ENCODE results near the gene TEX44.

DNA sequence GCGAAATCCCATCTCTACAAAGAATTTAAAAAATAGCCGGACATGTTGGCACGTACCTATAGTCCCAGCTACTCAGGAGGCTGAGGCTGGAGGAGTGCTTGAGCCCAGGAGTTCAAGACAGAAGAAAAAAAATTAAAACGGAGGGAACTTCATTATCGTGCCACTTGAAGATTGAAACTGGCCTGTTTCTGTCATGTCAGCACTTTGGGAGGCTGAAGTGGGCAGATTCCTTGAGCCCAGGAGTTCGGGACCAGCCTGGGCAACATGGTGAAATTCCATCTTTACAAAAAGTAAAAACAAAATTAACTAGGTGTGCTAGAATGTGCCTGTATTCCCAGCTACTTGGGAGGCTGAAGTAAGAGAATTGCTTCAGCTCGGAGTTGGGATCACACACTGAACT is 3.0 kb upstream of the TEX44 start:
- no peak for TF ChIP-seq FOXM1 (IDR thresholded peaks at IDR 0.05; ENCODE audit: borderline replicate concordance)
- no peak for TF ChIP-seq ELF4 (IDR thresholded peaks at IDR 0.05)
- TF ChIP-seq, protein P1, sequence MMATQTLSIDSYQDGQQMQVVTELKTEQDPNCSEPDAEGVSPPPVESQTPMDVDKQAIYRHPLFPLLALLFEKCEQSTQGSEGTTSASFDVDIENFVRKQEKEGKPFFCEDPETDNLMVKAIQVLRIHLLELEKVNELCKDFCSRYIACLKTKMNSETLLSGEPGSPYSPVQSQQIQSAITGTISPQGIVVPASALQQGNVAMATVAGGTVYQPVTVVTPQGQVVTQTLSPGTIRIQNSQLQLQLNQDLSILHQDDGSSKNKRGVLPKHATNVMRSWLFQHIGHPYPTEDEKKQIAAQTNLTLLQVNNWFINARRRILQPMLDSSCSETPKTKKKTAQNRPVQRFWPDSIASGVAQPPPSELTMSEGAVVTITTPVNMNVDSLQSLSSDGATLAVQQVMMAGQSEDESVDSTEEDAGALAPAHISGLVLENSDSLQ (IDR thresholded peaks at IDR 0.05) = no peak
- TF ChIP-seq FOXK2 (IDR thresholded peaks at IDR 0.05) = no peak
- no peak for TF ChIP-seq FOXA1 (IDR thresholded peaks at IDR 0.05)
- no peak for TF ChIP-seq ZNF384 (IDR thresholded peaks at IDR 0.05)
- TF ChIP-seq SP1 (IDR thresholded peaks at IDR 0.05) = no peak
- TF ChIP-seq CTBP1 (IDR thresholded peaks at IDR 0.05; ENCODE audit: borderline replicate concordance) = no peak
